Ammon's horn (tissue), 1 donor: ENCODE measurements around the gene TIMP3.

Experiments used
- DNase-seq: peaks from one replicate; pipeline ENCODE4 v3.0.0-alpha.2; 2016; ENCODE audit warnings: low spot score

Gene TIMP3

DNA sequence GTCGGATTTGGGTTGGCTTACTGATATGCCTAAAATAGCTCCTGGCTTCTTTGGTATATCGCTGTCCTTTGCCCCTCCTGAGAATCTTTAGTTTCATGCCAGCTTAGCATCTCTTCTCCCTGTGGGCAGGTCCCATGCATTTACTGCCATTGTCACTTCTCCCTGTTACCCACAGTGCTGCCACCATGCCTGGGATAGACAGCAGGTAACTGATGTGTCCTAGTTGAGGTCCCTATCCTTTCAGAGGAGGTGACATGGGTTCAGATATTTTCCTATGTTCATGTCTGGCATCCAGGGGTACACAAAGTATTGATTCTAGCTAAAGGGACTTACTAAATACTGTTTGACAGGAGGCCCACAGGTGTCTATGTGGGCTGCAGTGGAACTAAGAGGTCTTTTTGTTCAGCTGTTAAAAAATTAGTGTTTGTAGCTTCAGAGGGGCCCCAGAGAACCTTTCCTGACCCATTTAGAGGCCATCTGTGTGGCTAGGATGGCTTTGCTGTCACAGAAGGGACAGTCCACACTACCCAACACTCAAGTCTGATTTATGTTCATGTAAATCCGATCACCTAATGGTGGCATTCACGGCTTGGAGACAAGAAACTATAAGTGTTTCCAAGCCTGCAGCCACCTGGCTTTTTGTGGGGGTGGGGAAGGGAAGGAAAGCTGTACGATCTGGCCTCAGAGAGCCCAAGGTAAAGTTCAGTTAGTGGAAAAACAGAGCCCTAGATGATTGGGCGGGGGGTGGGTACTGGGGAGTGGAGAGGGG lies 8.5 kb downstream of the TIMP3 start:
- DNase-seq, result no peak

DNA sequence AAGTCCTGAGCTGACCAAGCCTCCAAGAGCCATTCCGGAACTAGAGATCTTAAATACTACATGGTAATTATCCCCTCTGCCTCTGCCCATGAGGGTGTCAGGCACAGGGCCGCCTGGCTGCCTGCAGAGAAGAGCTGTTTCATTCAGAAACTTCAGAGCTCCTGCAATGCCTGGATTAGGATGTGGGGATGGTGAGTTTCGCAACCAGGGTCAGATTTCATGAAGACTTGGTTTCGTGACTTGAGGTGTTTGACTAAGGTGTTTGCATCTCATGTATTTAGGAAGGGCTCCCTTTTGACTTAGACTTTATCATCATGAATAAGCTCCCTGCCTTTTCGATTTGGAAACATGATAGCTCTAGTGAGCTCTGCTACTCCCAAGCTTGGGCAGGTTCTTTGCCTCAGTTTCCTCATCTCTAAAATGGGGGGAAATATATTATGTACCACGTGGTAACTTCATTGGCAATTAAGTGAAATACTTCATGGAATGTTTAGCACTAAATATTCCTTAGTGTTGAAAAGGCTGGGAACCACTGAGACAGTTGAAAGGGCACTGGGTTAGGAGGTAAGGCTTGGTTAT lies 9.1 kb downstream of the TIMP3 start:
- DNase-seq, result no peak

DNA sequence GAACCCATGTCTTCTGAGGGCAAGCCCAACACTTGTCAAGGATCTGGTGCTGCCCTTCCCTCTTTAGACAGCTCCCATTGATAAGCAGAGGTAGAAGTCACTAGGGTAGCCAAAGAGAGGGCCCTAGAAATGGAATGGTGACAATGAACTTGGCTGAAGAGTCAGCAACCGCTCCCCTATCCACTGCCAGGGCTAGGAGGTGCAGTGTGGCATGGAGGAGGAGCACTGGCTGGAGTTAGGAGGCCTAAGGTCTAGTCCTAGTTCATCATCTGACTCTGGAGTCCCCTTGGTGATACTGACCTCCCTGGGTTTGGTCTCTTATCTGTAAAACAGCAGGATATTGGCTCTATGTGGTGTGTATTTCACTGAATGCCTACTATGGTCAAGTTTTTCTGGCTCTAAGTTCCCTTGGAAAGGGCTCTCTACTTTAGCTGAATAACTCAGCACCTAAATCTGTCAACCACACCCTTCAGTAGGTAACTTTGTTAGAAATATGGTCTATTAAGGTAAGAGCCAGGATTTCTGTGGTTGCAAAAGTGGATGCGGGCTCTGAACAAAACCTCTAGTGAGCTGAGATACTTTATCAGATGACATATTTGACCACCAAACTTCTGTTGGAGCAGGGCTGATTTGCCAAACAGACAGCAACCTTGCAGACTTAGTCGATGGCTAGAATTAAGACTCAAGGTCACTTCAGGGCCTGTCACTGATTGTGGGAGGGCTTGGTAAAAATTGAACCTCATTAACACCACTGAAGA lies 10.5 kb downstream of the TIMP3 start:
- DNase-seq, result no peak

DNA sequence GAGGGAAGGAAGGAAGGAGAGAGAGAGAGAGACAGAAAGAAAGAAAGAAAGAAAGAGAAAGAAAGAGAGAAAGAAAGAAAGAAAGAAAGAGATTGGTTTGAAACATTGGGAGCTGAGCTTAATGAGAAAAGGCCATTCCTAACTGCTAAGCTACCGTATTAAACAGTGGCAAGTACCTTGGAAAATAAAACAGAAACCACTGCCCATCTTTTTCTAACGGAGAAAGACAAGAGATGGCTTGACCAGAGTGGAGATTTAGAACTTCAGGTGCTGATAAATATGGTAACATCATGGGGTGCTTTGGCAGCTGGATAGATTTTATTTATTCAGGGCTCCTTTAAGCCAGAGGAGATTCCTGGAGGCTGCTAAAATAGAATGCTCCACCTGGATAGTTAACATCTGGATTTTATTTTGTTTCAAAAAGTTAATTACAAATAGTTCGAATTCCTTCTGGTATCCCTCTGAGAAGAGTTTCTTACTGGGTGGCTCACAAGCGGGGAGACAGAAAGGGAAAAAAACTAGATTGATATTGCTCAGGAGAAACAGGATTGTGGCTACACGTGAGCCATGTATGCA lies 12.9 kb downstream of the TIMP3 start:
- DNase-seq, result no peak

DNA sequence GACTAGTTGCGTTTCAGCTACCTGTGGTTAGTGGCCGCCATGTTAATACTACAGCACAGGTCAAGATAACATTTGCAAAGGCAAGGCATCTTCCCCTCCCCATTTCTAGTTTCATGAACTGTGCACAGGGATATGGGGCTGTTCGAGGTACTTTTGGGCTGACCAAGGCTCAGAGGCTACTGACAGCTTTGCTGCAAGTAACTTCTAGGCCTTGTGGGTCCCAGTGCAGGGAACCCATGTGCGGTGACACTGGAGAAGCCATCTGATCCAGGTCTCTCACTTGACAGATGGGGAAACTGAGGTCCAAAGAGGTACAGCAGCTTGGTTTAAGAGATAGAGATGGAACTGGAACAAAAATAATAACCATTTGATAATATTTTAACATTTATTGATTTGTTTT lies 13.6 kb downstream of the TIMP3 start:
- no peak for DNase-seq

DNA sequence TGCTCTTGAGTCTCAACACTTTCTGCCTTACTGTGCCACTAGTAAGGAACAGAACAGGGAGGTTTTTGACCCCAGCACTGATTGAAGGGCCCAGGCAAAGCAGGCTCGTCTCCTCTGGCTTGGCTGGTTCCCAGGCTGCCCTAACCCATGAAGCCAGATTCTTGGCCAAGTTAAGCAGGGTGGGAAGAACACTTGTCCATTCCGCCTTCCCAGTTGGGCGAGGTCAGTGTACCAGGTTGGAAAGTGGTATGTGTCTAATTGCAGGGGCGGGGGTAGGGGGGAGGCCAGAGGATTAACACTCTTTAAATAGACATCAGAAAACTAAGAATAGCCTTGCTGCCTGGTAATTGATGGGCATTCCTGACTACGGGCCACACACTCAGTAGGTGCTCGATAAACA lies 14.4 kb downstream of the TIMP3 start:
- DNase-seq, result no peak

DNA sequence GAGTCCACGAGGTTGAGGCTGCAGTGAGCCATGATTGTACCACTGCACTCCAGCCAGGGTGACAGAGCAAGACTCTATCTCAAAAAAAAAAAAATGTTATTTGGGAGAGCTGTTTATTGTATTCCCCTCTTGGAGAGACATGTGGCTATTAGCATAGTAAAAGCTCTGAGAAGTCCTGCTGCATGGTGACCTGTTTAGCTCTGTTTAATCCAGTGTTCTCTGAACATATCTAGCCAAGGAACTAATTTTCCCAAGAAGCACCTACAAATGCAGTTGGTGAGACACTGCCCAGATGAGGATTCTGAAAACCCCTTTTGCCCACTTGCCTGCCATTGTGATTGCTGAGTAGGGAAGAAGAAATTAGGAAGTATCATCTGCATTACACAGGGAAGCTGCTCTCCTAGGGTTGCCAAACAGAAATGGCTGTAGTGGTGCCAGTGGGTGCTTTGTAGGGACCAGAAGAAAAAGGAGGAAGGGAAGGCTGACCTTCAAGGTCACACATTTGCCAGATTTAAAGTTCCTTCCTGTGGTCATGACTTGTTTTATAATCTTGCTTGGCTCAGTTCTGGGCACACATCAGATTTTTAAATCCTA lies 15.7 kb downstream of the TIMP3 start:
- no peak for DNase-seq

DNA sequence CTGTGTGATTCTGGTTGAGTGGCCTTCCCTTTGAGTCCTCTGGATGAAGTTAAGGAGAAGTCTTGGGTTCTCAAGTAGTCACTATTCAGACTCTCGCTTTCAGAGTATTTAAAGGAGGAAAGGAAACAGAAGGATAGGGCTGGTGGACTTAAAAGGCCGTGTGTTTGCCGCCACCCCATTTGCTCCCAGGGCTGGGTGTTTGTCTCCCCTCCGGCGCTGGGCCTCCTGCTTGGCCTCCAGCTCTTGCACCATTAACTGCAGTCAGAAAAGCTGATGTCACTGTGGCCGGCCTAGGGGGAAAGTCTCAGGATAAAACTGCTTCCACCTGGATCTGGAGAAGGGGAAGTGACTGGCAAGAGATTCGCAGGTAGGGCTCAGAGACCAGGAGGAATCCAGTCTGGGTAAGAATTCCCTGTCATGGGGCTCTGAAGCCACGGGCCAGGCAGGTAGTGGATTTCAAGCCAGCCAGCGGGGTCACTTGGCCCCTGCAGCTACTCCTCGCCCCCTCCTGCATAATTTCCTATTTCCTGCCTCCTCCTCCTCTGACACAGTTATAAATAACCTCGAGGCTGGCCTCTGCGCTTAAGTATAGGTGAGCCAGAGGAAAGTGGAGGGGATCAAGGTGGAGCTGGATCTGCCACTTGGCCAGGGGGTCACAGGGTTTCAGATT lies 17.1 kb downstream of the TIMP3 start:
- no peak for DNase-seq

DNA sequence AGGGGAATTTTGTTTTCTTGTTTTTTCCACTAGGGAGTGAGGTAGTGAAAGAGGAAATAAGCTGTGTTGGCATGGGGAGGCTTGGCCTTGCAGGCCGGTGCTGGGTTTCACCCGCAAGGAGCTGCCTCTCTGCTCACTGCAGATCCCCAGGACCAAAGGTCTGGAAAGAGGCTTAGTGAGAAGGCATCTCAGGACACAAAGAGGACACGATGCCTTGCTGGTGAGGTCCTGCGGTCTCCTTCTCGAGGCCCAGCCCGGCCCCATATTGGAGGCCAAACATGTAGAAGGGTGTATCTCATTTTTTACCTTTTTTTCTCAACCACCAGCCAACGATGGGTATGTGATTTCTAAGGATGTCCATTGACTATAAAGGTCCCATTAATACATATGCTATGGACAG lies 17.6 kb downstream of the TIMP3 start:
- no peak for DNase-seq

DNA sequence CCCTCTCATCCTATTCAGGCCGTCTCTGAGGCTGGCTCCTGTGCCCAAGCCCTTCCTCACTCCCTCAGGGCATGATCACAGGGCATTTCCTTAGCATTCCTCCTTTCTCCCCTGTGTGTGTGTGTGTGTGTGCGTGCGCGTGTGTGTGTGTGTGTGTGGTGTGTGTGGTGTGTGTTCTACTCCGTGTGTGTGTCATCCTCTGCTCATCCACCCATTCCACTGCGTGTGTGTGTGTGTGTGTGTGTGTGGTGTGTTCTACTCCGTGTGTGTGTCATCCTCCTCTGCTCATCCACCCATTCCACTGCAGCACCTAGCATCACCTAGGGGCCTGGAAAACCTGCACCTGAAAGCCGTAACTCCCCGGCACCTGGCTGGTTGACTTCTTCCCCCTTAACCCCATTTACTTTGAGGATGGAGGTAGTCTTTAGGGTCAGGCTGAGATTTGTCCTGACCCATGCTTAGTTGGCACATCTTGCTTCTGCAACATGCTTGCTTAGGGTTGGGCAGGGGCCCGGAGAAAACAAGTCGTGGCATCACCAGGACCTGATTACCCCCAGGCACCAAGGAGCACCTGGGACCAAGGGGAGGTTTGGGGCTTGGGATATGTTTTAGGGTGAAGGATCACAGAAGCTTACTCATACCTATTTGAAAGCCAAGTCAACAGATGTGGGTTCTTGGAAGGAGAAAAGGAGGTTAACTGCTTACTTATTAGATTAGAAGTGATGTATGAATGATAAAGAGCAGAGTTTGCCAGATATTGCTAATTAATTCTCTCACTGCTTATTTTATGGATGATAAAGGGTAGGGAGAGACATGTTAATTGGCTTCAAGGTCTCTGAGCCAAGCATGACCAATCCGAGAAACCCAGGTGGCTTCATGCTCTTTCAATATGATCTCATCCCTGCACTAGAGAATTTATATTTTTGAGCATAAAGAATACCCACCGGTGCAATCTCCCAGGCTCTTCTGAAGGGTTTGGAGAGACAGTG lies 18.9 kb downstream of the TIMP3 start:
- DNase-seq, result no peak

DNA sequence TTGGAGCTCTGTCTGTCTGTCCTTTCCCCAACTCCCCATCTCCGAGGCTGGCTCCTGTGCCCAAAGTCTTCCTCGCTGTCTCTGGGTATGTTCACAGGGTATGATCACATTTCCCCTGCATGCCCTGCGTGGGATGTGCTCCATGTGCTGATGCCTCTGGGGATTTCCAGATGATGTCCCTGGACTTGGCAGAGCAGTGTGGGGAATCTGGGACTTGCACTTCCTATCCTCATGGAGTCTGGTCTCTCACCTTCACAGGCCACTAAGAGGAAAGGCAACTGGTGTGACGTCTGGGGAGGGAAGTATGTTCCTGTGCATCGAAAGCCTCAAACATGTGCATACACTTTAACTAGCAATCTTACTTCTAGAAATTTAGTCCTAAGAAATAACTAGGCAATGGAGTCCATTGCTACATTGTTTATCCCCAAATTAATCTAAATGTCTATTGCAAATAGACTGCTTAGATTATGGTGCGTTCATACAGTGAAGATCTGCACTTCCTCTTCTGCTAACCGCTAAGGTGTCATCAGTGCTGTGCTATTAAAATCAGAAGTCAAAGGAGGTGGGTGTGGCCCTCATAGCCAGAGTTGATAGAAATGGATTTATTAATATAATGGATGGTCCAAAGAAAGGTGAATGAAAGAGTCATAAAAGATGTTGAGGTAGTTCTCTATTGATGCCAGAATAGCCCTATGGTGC lies 20.8 kb downstream of the TIMP3 start:
- no peak for DNase-seq

DNA sequence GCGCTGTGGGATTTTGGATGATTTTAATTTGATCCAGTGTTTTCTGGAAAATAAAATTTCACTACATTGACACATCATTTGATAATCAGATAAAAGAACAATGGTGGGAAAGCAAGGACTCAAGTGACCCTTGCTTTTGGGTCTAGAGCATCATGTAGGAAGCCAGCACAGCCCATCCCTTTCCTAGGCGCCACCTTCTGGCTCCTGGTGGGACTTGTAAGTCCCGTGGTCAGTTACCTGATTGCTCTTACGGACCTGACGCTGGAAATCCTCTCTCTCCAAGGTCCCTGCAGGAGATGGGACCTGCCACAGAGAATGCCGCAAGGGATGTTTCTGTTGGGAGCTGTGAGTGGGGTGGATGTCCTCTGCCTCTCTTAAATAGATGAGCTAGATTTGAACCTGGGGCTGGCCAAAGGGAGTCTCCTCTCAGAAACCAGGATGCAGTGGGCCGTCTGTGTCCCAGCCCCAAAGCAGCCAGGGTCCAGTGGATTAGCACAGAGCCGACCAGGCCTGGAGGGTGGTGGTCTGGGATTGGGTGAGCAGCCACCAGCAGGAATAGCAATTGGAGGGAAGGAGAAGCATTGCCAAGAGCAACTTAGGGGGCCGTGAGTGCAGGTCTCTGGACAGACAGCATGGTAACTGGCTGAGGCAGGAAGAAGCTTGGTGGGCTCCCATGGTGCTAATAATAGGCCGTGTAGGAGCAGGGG lies 21.7 kb downstream of the TIMP3 start:
- no peak for DNase-seq

DNA sequence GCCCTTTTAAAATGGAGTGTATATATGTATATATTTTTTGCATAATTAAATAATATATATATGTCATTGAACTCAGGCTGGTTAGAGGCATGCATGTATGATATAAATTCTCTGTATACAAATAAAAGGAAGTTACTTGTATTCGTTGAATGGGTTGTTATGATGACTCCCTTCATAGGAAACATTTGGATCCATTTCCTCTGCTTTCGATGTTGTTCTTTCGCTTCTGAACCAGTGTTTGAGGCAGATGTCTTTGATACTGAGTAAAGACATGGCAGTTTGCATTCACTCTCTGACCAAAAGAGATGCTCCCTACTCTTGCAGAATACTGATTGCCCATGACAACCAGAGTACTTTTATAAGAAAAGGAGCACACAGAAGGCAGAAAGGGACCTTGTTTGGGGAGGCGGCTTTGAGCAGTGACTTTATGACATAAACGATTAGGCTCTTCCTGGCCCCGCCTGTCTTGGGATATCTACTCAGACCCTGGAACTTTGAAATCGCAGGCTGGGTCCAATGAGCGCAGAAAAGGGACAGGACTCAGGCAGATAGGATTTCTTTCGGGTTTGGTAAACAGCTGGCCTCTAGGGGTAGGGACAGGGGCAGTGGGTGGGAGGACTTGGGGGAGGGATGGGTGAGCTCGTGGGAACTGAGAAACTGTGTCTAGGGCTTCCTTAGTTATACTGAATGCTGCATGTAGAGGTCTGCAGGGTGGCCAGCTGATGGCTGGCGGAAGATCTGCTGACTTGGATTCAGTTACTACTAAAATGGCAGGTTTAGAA lies 23.2 kb downstream of the TIMP3 start:
- DNase-seq, result no peak

DNA sequence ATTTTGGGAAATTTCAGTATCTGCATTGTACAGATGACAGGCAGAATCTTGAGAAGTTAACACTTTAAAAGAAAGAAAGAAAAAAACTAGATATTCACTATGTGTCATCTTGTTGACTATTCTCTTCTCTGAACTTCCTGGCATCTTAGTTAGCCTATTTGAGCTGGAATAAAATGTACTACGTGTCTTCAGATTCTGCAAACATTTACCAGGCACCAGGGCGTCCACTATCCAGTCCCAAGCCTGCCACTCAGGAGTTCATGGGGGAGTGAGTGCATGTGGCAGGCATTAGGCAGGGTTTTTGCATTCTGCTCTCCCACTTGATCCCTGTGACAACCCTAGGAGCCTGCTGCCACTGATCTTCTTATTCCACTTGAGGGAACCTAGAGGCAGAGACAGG lies 25.0 kb downstream of the TIMP3 start:
- no peak for DNase-seq

DNA sequence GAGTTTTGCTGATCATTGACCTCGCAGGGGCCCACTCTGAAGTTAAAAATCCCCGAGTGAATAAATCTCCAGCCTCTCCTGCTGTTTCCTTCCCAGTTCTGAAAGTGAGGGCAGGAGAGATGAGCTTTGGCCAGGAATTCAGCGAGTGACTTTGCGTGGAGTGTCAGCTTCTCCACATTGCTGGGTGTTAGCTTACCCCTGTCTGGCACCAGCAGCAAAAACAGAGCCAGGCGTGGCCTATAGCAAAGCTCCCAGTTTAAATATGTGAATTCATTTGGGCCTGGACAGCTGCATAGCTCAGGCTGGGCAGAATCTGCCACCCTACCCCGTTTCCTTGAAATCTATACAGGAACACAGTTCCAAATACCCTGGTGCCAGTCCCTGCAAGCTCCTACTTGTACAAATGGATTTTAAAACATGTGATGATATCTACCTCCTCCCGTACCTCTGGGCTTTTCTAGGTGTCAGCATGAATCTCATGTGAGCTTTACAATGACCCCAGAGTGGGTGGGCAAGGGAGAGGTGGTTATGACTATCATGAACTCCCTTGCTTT lies 25.6 kb downstream of the TIMP3 start:
- DNase-seq, result no peak

DNA sequence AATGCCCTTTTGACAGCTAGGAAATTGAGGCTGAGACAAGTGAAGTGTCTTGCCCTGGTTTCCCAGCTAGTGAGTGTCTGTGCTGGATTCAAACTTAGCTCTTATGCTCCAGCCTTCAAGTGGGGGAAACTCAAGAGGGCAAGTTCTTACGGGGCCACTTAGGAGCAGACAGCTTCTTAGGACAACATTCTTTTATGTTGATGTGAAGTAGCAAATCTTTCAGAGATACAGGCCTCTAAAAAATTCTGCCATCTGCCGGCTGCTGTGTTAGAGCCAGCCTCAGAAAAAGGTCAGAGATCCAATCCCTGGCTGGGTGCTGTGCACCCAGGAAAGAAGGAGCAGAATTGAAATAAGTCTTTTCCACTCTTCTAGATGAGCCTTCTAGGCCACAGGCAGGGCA lies 26.6 kb downstream of the TIMP3 start:
- no peak for DNase-seq

DNA sequence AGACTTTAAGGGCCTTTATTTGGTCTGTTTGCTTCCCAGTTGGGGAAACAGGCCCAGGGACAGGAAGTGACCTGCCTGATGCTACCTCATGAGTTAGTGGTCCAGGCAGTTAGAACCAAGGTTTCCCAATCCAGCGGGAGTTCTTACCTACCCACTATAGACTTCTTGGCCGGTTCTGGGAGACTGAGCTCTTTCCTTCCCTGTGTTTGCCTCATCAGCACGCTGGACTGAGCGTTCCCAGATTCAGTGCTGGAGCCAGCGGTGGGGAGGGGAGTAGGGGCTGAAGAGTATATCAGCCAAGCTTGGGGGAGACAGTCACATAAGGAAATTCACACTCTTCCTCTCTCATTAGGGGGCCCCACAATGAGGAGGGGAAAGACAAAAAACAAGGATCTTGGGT lies 27.1 kb downstream of the TIMP3 start:
- no peak for DNase-seq

DNA sequence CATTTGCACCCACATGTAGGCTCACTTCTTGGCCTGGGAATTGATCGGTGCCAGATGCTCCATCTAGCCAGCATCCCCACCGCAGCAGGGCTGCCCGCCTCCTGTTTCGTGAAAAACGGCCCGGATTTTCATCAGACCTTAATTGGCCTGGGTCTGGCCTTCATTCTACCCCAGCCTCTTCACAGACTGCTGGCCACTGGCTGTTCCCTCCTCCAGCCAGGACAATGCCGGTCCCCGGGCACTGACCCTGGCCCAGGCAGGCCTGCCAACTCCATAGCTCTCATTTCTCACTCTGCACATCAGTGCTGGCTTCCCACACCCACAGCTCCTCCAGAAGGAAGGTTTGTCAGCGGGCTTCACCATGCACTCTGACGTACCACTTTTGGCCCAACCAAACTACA lies 27.9 kb downstream of the TIMP3 start:
- peak; percentile 68 for DNase-seq
